Mesendoderm (in vitro differentiated cells): Measurements from ENCODE around the gene TRIM71.

Experiments
- DNase-seq: peaks from one replicate; pipeline ENCODE4 v3.0.0; 2013
- H2AK5ac ChIP-seq: 2 replicates; pipeline ENCODE4 v1.6.1; 2013; ENCODE audit warnings: low read length, inconsistent platforms
- H2BK120ac ChIP-seq: 2 replicates; pipeline ENCODE4 v1.6.1; 2013; ENCODE audit warnings: low read depth, mild to moderate bottlenecking, low read length, moderate library complexity, mixed read lengths
- H2BK15ac ChIP-seq: replicated peaks from 2 replicates; pipeline ENCODE4 v1.6.1; 2013; ENCODE audit warnings: low read depth, mild to moderate bottlenecking, moderate library complexity
- H2BK5ac ChIP-seq: 2 replicates; pipeline ENCODE4 v1.6.1; 2013; ENCODE audit warnings: low read length, inconsistent platforms
- H3K18ac ChIP-seq: 2 replicates; pipeline ENCODE4 v1.6.1; 2013; ENCODE audit warnings: mild to moderate bottlenecking, low read length, mixed read lengths
- H3K23ac ChIP-seq: one replicate; pipeline ENCODE4 v1.6.1; 2013; ENCODE audit warnings: low read length
- H3K27ac ChIP-seq: 2 replicates; pipeline ENCODE4 v1.5.1; 2013; ENCODE audit warnings: low read depth, mild to moderate bottlenecking, inconsistent platforms, low read length, moderate library complexity
- H3K27me3 ChIP-seq: 2 replicates; pipeline ENCODE4 v1.6.1; 2013; ENCODE audit warnings: low read length, control low read depth, mild to moderate bottlenecking, inconsistent platforms; ENCODE audit not compliant: insufficient read depth, poor library complexity
- H3K36me3 ChIP-seq: 2 replicates; pipeline ENCODE4 v1.6.1; 2013; ENCODE audit warnings: low read length, inconsistent platforms; ENCODE audit not compliant: control insufficient read depth, insufficient read depth
- H3K4ac ChIP-seq: one replicate; pipeline ENCODE4 v1.6.1; 2013; ENCODE audit warnings: low read depth, mild to moderate bottlenecking, low read length, moderate library complexity
- H3K4me1 ChIP-seq: 2 replicates; pipeline ENCODE4 v1.6.1; 2013; ENCODE audit warnings: low read depth, low read length, inconsistent platforms; ENCODE audit not compliant: control insufficient read depth
- H3K4me2 ChIP-seq: 2 replicates; pipeline ENCODE4 v1.6.1; 2013; ENCODE audit warnings: low read length
- H3K4me3 ChIP-seq: 2 replicates; pipeline ENCODE4 v1.5.1; 2013; ENCODE audit warnings: mild to moderate bottlenecking, low read length
- H3K56ac ChIP-seq: one replicate; pipeline ENCODE4 v1.6.1; 2013; ENCODE audit warnings: low read length
- H3K79me1 ChIP-seq: 2 replicates; pipeline ENCODE4 v1.6.1; 2013; ENCODE audit warnings: low read length, inconsistent platforms
- H3K79me2 ChIP-seq: 2 replicates; pipeline ENCODE4 v1.6.1; 2013; ENCODE audit warnings: mild to moderate bottlenecking, low read length; ENCODE audit not compliant: control insufficient read depth, insufficient read depth
- H3K9ac ChIP-seq: 2 replicates; pipeline ENCODE4 v1.6.1; 2013; ENCODE audit warnings: low read length, inconsistent platforms
- H4K5ac ChIP-seq: one replicate; pipeline ENCODE4 v1.6.1; 2013; ENCODE audit warnings: low read length
- H4K8ac ChIP-seq: one replicate; pipeline ENCODE4 v1.6.1; 2013; ENCODE audit warnings: low read depth, mild to moderate bottlenecking, control low read depth, low read length, moderate library complexity
- whole genome bisulfite sequencing: extraction: QIAGEN DNeasy Blood & Tissue Kit; methylation state at CpG from one replicate; pipeline ENCODE4 v1.1.7; 2013; ENCODE audit warnings: low lambda C conversion rate, missing lambda C conversion rate; ENCODE audit not compliant: insufficient coverage; ENCODE audit errors: extremely low coverage; 5-methylcytosine and 5-hydroxymethylcytosine counted together

TRIM71 gene

GRCh38 chr3:32817257-32817557, 590 bp upstream of the TRIM71 start:
- Histone ChIP-seq H4K8ac (peak overlapping the region; percentile 91), H3K79me1 (no peaks in the 10 kb centered on the region), H2BK15ac (no peak overlapping the region), H2AK5ac (no peak overlapping the region), H3K9ac (peak overlapping the region; percentile 100), H3K4me1 (peaks cover 18% of the 10 kb centered on the region), H3K4me2 (peak overlapping the region; percentile 63), H3K27me3 (no peaks in the 10 kb centered on the region), H2BK5ac (peak overlapping the region; percentile 87), H3K79me2 (peaks cover 66% of the 10 kb centered on the region), H3K4ac (peak overlapping the region; percentile 91), H3K27ac (peak overlapping the region; percentile 100), H2BK120ac (peak overlapping the region; percentile 8), H3K36me3 (no peaks in the 10 kb centered on the region), H3K23ac (peak overlapping the region; percentile 99), H3K56ac (peak overlapping the region; percentile 100), H3K18ac (peak overlapping the region; percentile 99), H4K5ac (no peak overlapping the region), H3K4me3 (peak overlapping the region; percentile 98)
- WGBS, result no CpG with 5 or more reads among the region's 49 CpGs
- DNase-seq, result no peak

- Histone ChIP-seq H2BK120ac (no peak overlapping the region), H3K56ac (peak overlapping the region; percentile 100), H4K5ac (no peak overlapping the region), H3K4me1 (peaks cover 24% of the 10 kb centered on the region), H3K27ac (peak overlapping the region; percentile 100), H3K36me3 (no peaks in the 10 kb centered on the region), H2BK5ac (peak overlapping the region; percentile 79), H3K4me3 (peak overlapping the region; percentile 98), H2AK5ac (no peak overlapping the region), H3K79me2 (peaks cover 77% of the 10 kb centered on the region), H3K79me1 (no peaks in the 10 kb centered on the region), H2BK15ac (no peak overlapping the region), H3K18ac (peak overlapping the region; percentile 99), H3K4me2 (peak overlapping the region; percentile 32), H3K27me3 (no peaks in the 10 kb centered on the region), H4K8ac (no peak overlapping the region), H3K23ac (peak overlapping the region; percentile 99), H3K9ac (peak overlapping the region; percentile 100), H3K4ac (peak overlapping the region; percentile 66)
- no CpG with 5 or more reads among the region's 111 CpGs for WGBS
- DNase-seq, result no peak
Observed at GRCh38 chr3:32818229-32818969, 602 bp downstream of the TRIM71 start.

- peak overlapping the region; percentile 99 for H3K18ac ChIP-seq
- H3K27me3 ChIP-seq, result no peaks in the 10 kb centered on the region
- H3K4me1 ChIP-seq, result peaks cover 22% of the 10 kb centered on the region
- H3K27ac ChIP-seq, result no peak overlapping the region
- no peak overlapping the region for H2BK120ac ChIP-seq
- H4K5ac ChIP-seq, result no peak overlapping the region
- peaks cover 83% of the 10 kb centered on the region for H3K79me2 ChIP-seq
- peak overlapping the region; percentile 100 for H3K56ac ChIP-seq
- H3K79me1 ChIP-seq, result no peaks in the 10 kb centered on the region
- peak overlapping the region; percentile 99 for H3K23ac ChIP-seq
- H4K8ac ChIP-seq, result no peak overlapping the region
- peak overlapping the region; percentile 32 for H3K4me2 ChIP-seq
- no peak overlapping the region for H2AK5ac ChIP-seq
- peak overlapping the region; percentile 66 for H3K4ac ChIP-seq
- H3K4me3 ChIP-seq, result peak overlapping the region; percentile 98
- no peaks in the 10 kb centered on the region for H3K36me3 ChIP-seq
- no peak for DNase-seq
- H2BK5ac ChIP-seq, result peak overlapping the region; percentile 79
- no CpG with 5 or more reads among the region's 25 CpGs for WGBS
- H3K9ac ChIP-seq, result peak overlapping the region; percentile 100
- no peak overlapping the region for H2BK15ac ChIP-seq
Observed at GRCh38 chr3:32818970-32819511, 1.2 kb downstream of the TRIM71 start.

GRCh38 chr3:32819551-32820348, 2.0 kb downstream of the TRIM71 start:
- Histone ChIP-seq H3K56ac (peak overlapping the region; percentile 100), H3K36me3 (no peaks in the 10 kb centered on the region), H2BK120ac (peak overlapping the region; percentile 2), H3K4me3 (peak overlapping the region; percentile 98), H3K79me1 (no peaks in the 10 kb centered on the region), H2AK5ac (no peak overlapping the region), H3K4me1 (peaks cover 17% of the 10 kb centered on the region), H3K27ac (peak overlapping the region; percentile 45), H3K4ac (no peak overlapping the region), H3K27me3 (no peaks in the 10 kb centered on the region), H4K5ac (no peak overlapping the region), H3K9ac (peak overlapping the region; percentile 100), H4K8ac (no peak overlapping the region), H2BK5ac (peak overlapping the region; percentile 39), H3K18ac (peak overlapping the region; percentile 99), H3K23ac (peak overlapping the region; percentile 55), H2BK15ac (no peak overlapping the region), H3K79me2 (peaks cover 90% of the 10 kb centered on the region), H3K4me2 (peak overlapping the region; percentile 32)
- no CpG with 5 or more reads among the region's 41 CpGs for WGBS
- DNase-seq, result peak; percentile 73

- Histone ChIP-seq H3K56ac (peak overlapping the region; percentile 100), H3K4ac (no peak overlapping the region), H3K9ac (peak overlapping the region; percentile 100), H3K36me3 (no peaks in the 10 kb centered on the region), H3K79me1 (no peaks in the 10 kb centered on the region), H3K4me1 (peaks cover 17% of the 10 kb centered on the region), H2BK120ac (no peak overlapping the region), H3K79me2 (peaks cover 94% of the 10 kb centered on the region), H3K4me3 (no peak overlapping the region), H4K8ac (no peak overlapping the region), H3K27me3 (no peaks in the 10 kb centered on the region), H3K18ac (no peak overlapping the region), H2AK5ac (no peak overlapping the region), H3K23ac (no peak overlapping the region), H3K4me2 (peak overlapping the region; percentile 95), H3K27ac (no peak overlapping the region), H4K5ac (no peak overlapping the region), H2BK15ac (no peak overlapping the region), H2BK5ac (no peak overlapping the region)
- WGBS, result no CpG with 5 or more reads among the region's 2 CpGs
- DNase-seq, result no peak
Observed at GRCh38 chr3:32820430-32820829, 2.6 kb downstream of the TRIM71 start.
